ENCODE measurements around the gene C5orf63. TPM values are rescaled to one million over a fixed set of nuclear protein-coding genes. Genes with fewer than 3 reads are reported as not detected.

Gene C5orf63
- total RNA-seq, 1 experiment from 2014 or later = 1.2 TPM

- Histone ChIP-seq H3K4me2 (ENCODE audit: insufficient read depth, insufficient read length, low read length) (no peak overlapping the region), H3K14ac (ENCODE audit: insufficient read depth, low read length) (no peak overlapping the region), H3K4ac (ENCODE audit: low read depth, low read length) (no peak overlapping the region), H3K18ac (ENCODE audit: insufficient read length, low read depth, low read length) (no peak overlapping the region), H2BK20ac (ENCODE audit: low read depth, low read length, poor library complexity, severe bottlenecking) (no peak overlapping the region), H3K27me3 (ENCODE audit: insufficient read depth, low read length) (no peaks in the 10 kb centered on the region), H3K79me1 (ENCODE audit: insufficient read depth, low read depth, low read length, poor library complexity, severe bottlenecking) (no peaks in the 10 kb centered on the region), H2AK5ac (ENCODE audit: insufficient read length, low read length) (no peak overlapping the region), H4K5ac (ENCODE audit: insufficient read length, low read depth, low read length) (no peak overlapping the region), H4K91ac (ENCODE audit: insufficient read length, low read depth, low read length) (no peak overlapping the region), H2BK15ac (ENCODE audit: low read depth, low read length) (no peak overlapping the region), H2BK12ac (ENCODE audit: insufficient read length, low read depth, low read length) (no peak overlapping the region), H4K20me1 (ENCODE audit: control insufficient read depth, insufficient read depth, insufficient read length) (no peaks in the 10 kb centered on the region), H2AFZ (ENCODE audit: low read length) (no peak overlapping the region), H3K27ac (ENCODE audit: insufficient read length, low read depth, low read length) (no peak overlapping the region), H2BK120ac (ENCODE audit: low read depth, low read length, poor library complexity, severe bottlenecking) (no peak overlapping the region), H2BK5ac (ENCODE audit: insufficient read length, low read length) (no peak overlapping the region), H3K23ac (ENCODE audit: insufficient read length, low read depth, low read length) (no peak overlapping the region), H3K4me1 (ENCODE audit: insufficient read depth, low read length) (no peaks in the 10 kb centered on the region), H3K9me3 (ENCODE audit: control insufficient read depth, low read depth, low read length) (no peaks in the 10 kb centered on the region), H3K79me2 (ENCODE audit: insufficient read depth, low read length) (no peaks in the 10 kb centered on the region), H3K23me2 (ENCODE audit: insufficient read length, low read depth, low read length, poor library complexity, severe bottlenecking) (no peaks in the 10 kb centered on the region), H3K9ac (ENCODE audit: extremely low read depth, insufficient read length, low read length) (no peak overlapping the region), H3T11ph (ENCODE audit: low read length) (no peak overlapping the region), H3K56ac (ENCODE audit: insufficient read length, low read depth, low read length) (no peak overlapping the region), H4K8ac (replicated peaks; ENCODE audit: insufficient read length, low read depth, low read length) (no peak overlapping the region)
- peaks cover 12% of the 10 kb centered on the region in 2 experiments; a peak in 3 of 4 replicates for H3K4me1 Mint-ChIP-seq
- no peak for TF ChIP-seq CTCF (conservative IDR thresholded peaks at IDR 0.05)
- no peak overlapping the region for H3K4me3 Mint-ChIP-seq
- H3K27ac Mint-ChIP-seq = no peak overlapping the region
- no peaks in the 10 kb centered on the region; a peak in 1 of 7 replicates for H3K36me3 Mint-ChIP-seq (ENCODE audit: insufficient read depth in 1 of 3, low read depth in 3 of 3)
- WGBS (ENCODE audit: extremely low coverage, insufficient read length, low lambda C conversion rate) = no CpG with 5 or more reads among the region's 2 CpGs
- H3K27me3 Mint-ChIP-seq (ENCODE audit: low read depth) = no peaks in the 10 kb centered on the region
- no peaks in the 10 kb centered on the region for H3K9me3 Mint-ChIP-seq
- no peak for DNase-seq
Observed at GRCh38 chr5:127063257-127063913, 9.9 kb downstream of the C5orf63 start.

Data from H9 (cell line).